Psoas muscle (tissue), 8 donors: ENCODE results near the gene PTAFR. TPM values are rescaled to one million over a fixed set of nuclear protein-coding genes. Genes with fewer than 3 reads are reported as not detected.

Experiments
- ATAC-seq, 4 donors: fragments of 200-7000 bp; cut with Tn5 transposase; one replicate each; pipeline ENCODE4 v1.9.1; 2020; ENCODE audit warnings: moderate library complexity in 3 of 4, mild to moderate bottlenecking in 2 of 4
- DNase-seq, 2 donors: peaks; one replicate each; pipeline ENCODE4 v3.0.0-alpha.2; 2020
- H3K27ac ChIP-seq: fragments of 200-600 bp; one replicate; pipeline ENCODE4 v1.8.0; 2022
- H3K27me3 ChIP-seq, 3 donors: fragments of 200-600 bp in 1 of 3; one replicate each; pipeline versions ENCODE4 v1.6.1 to v1.8.0; 2013 to 2022; ENCODE audit warnings: low read length in 2 of 3, mild to moderate bottlenecking in 2 of 3, moderate library complexity in 1 of 3; ENCODE audit not compliant: insufficient read depth in 3 of 3
- H3K36me3 ChIP-seq, 2 donors: fragments of 200-600 bp in 1 of 2; one replicate each; pipeline versions ENCODE4 v1.6.1 to v1.8.0; 2013 to 2022; ENCODE audit warnings: low read depth in 1 of 2, mild to moderate bottlenecking in 1 of 2, moderate library complexity in 1 of 2; ENCODE audit not compliant: insufficient read depth in 1 of 2
- H3K4me1 ChIP-seq: fragments of 200-600 bp; one replicate; pipeline ENCODE4 v1.8.0; 2022
- H3K4me3 ChIP-seq: fragments of 200-600 bp; one replicate; pipeline ENCODE4 v1.8.0; 2022; ENCODE audit warnings: mild to moderate bottlenecking
- H3K9me3 ChIP-seq: fragments of 200-600 bp; one replicate; pipeline ENCODE4 v1.8.0; 2022
- CTCF ChIP-seq: fragments of 200-600 bp; IDR thresholded peaks from one replicate; pipeline ENCODE4 v1.8.0; 2022; ENCODE audit warnings: antibody characterized with exemption
- WGBS, 3 donors: extraction: QIAGEN DNeasy Blood & Tissue Kit; methylation state at CpG; one replicate each; pipeline versions ENCODE4 v1.1.6 to v1.1.7; 2013; 5-methylcytosine and 5-hydroxymethylcytosine counted together
- intact Hi-C, 2 donors: fragments of 100-400 bp; cut with DNase I; formaldehyde crosslinking; loops; one replicate each; pipeline versions ENCODE4 v1.11.0 to v1.14.2; 2022
- polyA plus RNA-seq, 3 donors: library from polyadenylated mRNA; stranded (reverse); fragments of 200-250 nt; gene quantifications; one replicate each; pipeline ENCODE4 v1.2.3, GENCODE V29; 2013
- total RNA-seq, 4 donors: library from RNA; stranded (reverse); fragmentation: NEBNext Ultra II Directional in 2 of 4; extraction: Animal tissue kit (Norgen Biotek cat#: 25700) in 2 of 4; gene quantifications; one replicate each; pipeline versions ENCODE4 v1.2.1 to v1.2.4, GENCODE V29; 2021 to 2023
- donor health status: healthy with polysubstance abuse.
- donor health status: DM: no; HTN: no; CAD: no; lungs with moderate emphysema.
- donor health status: Bipolar disorder and iron deficiency.
- donor health status: healthy.
- donor health status: DM: yes; HTN: yes; CAD: no.
- donor health status: DM: no; HTN: no; CAD: no.
- donor health status: DM: no; HTN: no; CAD: no.
- donor health status: DM: yes; HTN: yes; CAD: no.

Gene PTAFR
- total and polyA plus RNA-seq, 7 donors = 0.31 to 1.4 (median 0.92) TPM

GRCh38 chr1:28205243-28205642, 28.8 kb upstream of the PTAFR start:
- H3K36me3 ChIP-seq = peaks cover 19 to 98% of the 10 kb centered on the region in 2 donors
- no peaks in the 10 kb centered on the region for H3K9me3 ChIP-seq
- intact Hi-C loops = no loop called here
- no peak for TF ChIP-seq CTCF
- DNase-seq (no peak), ATAC-seq (no peak)
- H3K4me1 ChIP-seq = peaks cover 12% of the 10 kb centered on the region
- WGBS, 3 donors = 71 to 86% (median 85%) methylated on average over 4 of the region's 4 CpGs
- H3K27ac ChIP-seq = no peak overlapping the region
- H3K4me3 ChIP-seq = no peak overlapping the region
- H3K27me3 ChIP-seq = no peaks in the 10 kb centered on the region

- Histone ChIP-seq H3K4me1 (no peaks in the 10 kb centered on the region), H3K9me3 (no peaks in the 10 kb centered on the region), H3K36me3 (peaks cover 14 to 76% of the 10 kb centered on the region in 2 donors), H3K27ac (no peak overlapping the region), H3K27me3 (no peaks in the 10 kb centered on the region), H3K4me3 (no peak overlapping the region)
- 92 to 97% (median 93%) methylated on average over 6 of the region's 6 CpGs for WGBS, 3 donors
- intact Hi-C loops = no loop called here
- DNase-seq (no peak), ATAC-seq (no peak)
- no peak for TF ChIP-seq CTCF
These were observed 23.9 kb upstream of the PTAFR start for GRCh38 chr1:28200234-28200873.

GRCh38 chr1:28199328-28200233, 23.1 kb upstream of the PTAFR start:
- Histone ChIP-seq H3K27me3 (no peaks in the 10 kb centered on the region), H3K9me3 (no peaks in the 10 kb centered on the region), H3K36me3 (peaks cover 14 to 68% of the 10 kb centered on the region in 2 donors), H3K4me1 (no peaks in the 10 kb centered on the region), H3K4me3 (no peak overlapping the region), H3K27ac (no peak overlapping the region)
- ATAC-seq (no peak), DNase-seq (no peak)
- WGBS, 3 donors = 89 to 99% (median 91%) methylated on average over 8 of the region's 8 CpGs
- intact Hi-C loops = no loop called here
- no peak for TF ChIP-seq CTCF

GRCh38 chr1:28197682-28198415, 21.4 kb upstream of the PTAFR start:
- Histone ChIP-seq H3K27me3 (no peaks in the 10 kb centered on the region), H3K4me1 (no peaks in the 10 kb centered on the region), H3K4me3 (no peak overlapping the region), H3K36me3 (peaks cover 8 to 51% of the 10 kb centered on the region in 2 donors), H3K27ac (no peak overlapping the region), H3K9me3 (no peaks in the 10 kb centered on the region)
- TF ChIP-seq CTCF = no peak
- ATAC-seq (no peak), DNase-seq (no peak)
- whole genome bisulfite sequencing, 3 donors = 88 to 93% (median 89%) methylated on average over 12 of the region's 12 CpGs
- intact Hi-C loops = no loop called here
